Liver (tissue), 9 donors: ENCODE measurements around the gene SLC26A9. TPM values are rescaled to one million over a fixed set of nuclear protein-coding genes. Genes with fewer than 3 reads are reported as not detected.

Experiments used
- DNase-seq: peaks from one replicate; pipeline ENCODE4 v3.0.0-alpha.2; 2017; ENCODE audit warnings: low spot score
- H3K27ac ChIP-seq, 2 donors: one replicate each; pipeline ENCODE4 v1.7.0; 2013; ENCODE audit warnings: inconsistent platforms in 2 of 2, low read length in 2 of 2, control low read depth in 1 of 2, low read depth in 1 of 2, mild to moderate bottlenecking in 1 of 2
- H3K27me3 ChIP-seq, 4 donors: one replicate each; pipeline versions ENCODE4 v1.6.1 to v1.7.0; 2013; ENCODE audit warnings: low read length in 3 of 4, inconsistent platforms in 1 of 4, mild to moderate bottlenecking in 1 of 4, moderate library complexity in 1 of 4; ENCODE audit not compliant: control insufficient read depth in 4 of 4, insufficient read depth in 4 of 4
- H3K36me3 ChIP-seq, 4 donors: one replicate each; pipeline versions ENCODE4 v1.6.1 to v1.7.0; 2013; ENCODE audit warnings: low read length in 3 of 4, mild to moderate bottlenecking in 3 of 4, low read depth in 1 of 4, moderate library complexity in 1 of 4; ENCODE audit not compliant: control insufficient read depth in 4 of 4, insufficient read depth in 3 of 4
- H3K4me1 ChIP-seq, 4 donors: one replicate each; pipeline versions ENCODE4 v1.6.1 to v1.7.0; 2013; ENCODE audit warnings: low read length in 3 of 4, mild to moderate bottlenecking in 3 of 4, moderate library complexity in 1 of 4; ENCODE audit not compliant: control insufficient read depth in 4 of 4, insufficient read depth in 4 of 4
- H3K4me3 ChIP-seq, 3 donors: one replicate each; pipeline versions ENCODE4 v1.6.1 to v1.7.0; 2013; ENCODE audit warnings: low read length in 3 of 3, control low read depth in 1 of 3, low read depth in 1 of 3, mild to moderate bottlenecking in 1 of 3
- H3K9ac ChIP-seq, 2 donors: one replicate each; pipeline ENCODE4 v1.7.0; 2013; ENCODE audit warnings: low read length in 2 of 2, mild to moderate bottlenecking in 2 of 2, moderate library complexity in 2 of 2, control low read depth in 1 of 2, low read depth in 1 of 2
- H3K9me3 ChIP-seq, 4 donors: one replicate each; pipeline versions ENCODE4 v1.6.1 to v1.7.0; 2013; ENCODE audit warnings: low read length in 3 of 4; ENCODE audit not compliant: control insufficient read depth in 4 of 4
- ATF3 ChIP-seq: IDR thresholded peaks from 2 replicates; pipeline ENCODE4 v1.6.1; 2016; ENCODE audit warnings: antibody characterized with exemption
- CTCF ChIP-seq: fragments of 150-350 bp; IDR thresholded peaks from 2 replicates; pipeline ENCODE4 v1.5.1; 2017; ENCODE audit warnings: improper control_type of control experiment, low read depth, low read length; ENCODE audit not compliant: missing input control
- EGR1 ChIP-seq, 2 donors: IDR thresholded peaks; 2 replicates each; pipeline ENCODE4 v1.6.1; 2016 to 2018; ENCODE audit warnings: antibody characterized with exemption in 2 of 2, low read depth in 2 of 2
- FOXA2 ChIP-seq: IDR thresholded peaks from 2 replicates; pipeline ENCODE4 v1.6.1; 2016; ENCODE audit warnings: antibody characterized with exemption
- GABPA ChIP-seq, 2 donors: IDR thresholded peaks in 1 of 2; conservative IDR thresholded peaks in 1 of 2; 2 replicates each; pipeline ENCODE4 v1.6.1; 2016; ENCODE audit warnings: antibody characterized with exemption in 2 of 2, mild to moderate bottlenecking in 1 of 2, moderate library complexity in 1 of 2
- HNF4A ChIP-seq, 2 donors: conservative IDR thresholded peaks; 2 replicates each; pipeline ENCODE4 v1.6.1; 2016; ENCODE audit warnings: antibody characterized with exemption in 2 of 2, mild to moderate bottlenecking in 2 of 2
- HNF4G ChIP-seq: IDR thresholded peaks from 2 replicates; pipeline ENCODE4 v1.6.1; 2016; ENCODE audit warnings: antibody characterized with exemption
- JUND ChIP-seq, 2 donors: IDR thresholded peaks; 2 replicates each; pipeline ENCODE4 v1.6.1; 2016; ENCODE audit warnings: antibody characterized with exemption in 2 of 2
- MAX ChIP-seq: IDR thresholded peaks from 2 replicates; pipeline ENCODE4 v1.6.1; 2016; ENCODE audit warnings: antibody characterized with exemption
- NR2F2 ChIP-seq: IDR thresholded peaks from 2 replicates; pipeline ENCODE4 v1.6.1; 2016; ENCODE audit warnings: antibody characterized with exemption
- RAD21 ChIP-seq, 2 donors: IDR thresholded peaks; 2 replicates each; pipeline ENCODE4 v1.6.1; 2016; ENCODE audit warnings: antibody characterized with exemption in 2 of 2, mild to moderate bottlenecking in 2 of 2
- REST ChIP-seq: IDR thresholded peaks from 2 replicates; pipeline ENCODE4 v1.6.1; 2016; ENCODE audit warnings: antibody characterized with exemption, mild to moderate bottlenecking
- RXRA ChIP-seq, 2 donors: IDR thresholded peaks; 2 replicates each; pipeline ENCODE4 v1.6.1; 2017 to 2018; ENCODE audit warnings: antibody characterized with exemption in 2 of 2, mild to moderate bottlenecking in 1 of 2
- TAF1 ChIP-seq: conservative IDR thresholded peaks from 2 replicates; pipeline ENCODE4 v1.6.1; 2016; ENCODE audit warnings: antibody characterized with exemption, mild to moderate bottlenecking
- YY1 ChIP-seq: IDR thresholded peaks from 2 replicates; pipeline ENCODE4 v1.6.1; 2016; ENCODE audit warnings: antibody characterized with exemption, mild to moderate bottlenecking
- ZBTB33 ChIP-seq: IDR thresholded peaks from 2 replicates; pipeline ENCODE4 v1.6.1; 2016; ENCODE audit warnings: antibody characterized with exemption
- WGBS: extraction: QIAGEN DNeasy Blood & Tissue Kit; methylation state at CpG from one replicate; pipeline ENCODE4 v1.1.7; 2013; 5-methylcytosine and 5-hydroxymethylcytosine counted together
- polyA plus RNA-seq, 2 donors: library from polyadenylated mRNA; stranded (reverse) in 1 of 2; unstranded in 1 of 2; fragments of 200-250 nt in 1 of 2; fragments of >200 nt in 1 of 2; fragmentation: Nextera tagmentation in 1 of 2; extraction: Ambion mirVana in 1 of 2; gene quantifications; one replicate each; pipeline versions ENCODE4 v1.2.1 to v1.2.3, GENCODE V29; 2013 to 2015
- total RNA-seq, 2 donors: library from RNA; depleted of rRNA; stranded (reverse); fragments of >200 nt; gene quantifications; one replicate each; pipeline ENCODE4 v1.2.3, GENCODE V29; 2014
- donor health status: healthy.
- donor health status: healthy.
- donor health status: healthy.
- donor health status: healthy.
- donor health status: healthy.

SLC26A9 gene
- total and polyA plus RNA-seq, 4 donors, result not detected

GRCh38 chr1:205948886-205949285, 5.6 kb upstream of the SLC26A9 start:
- H3K4me1 ChIP-seq, result no peaks in the 10 kb centered on the region
- H3K27ac ChIP-seq, result no peak overlapping the region
- TF ChIP-seq TAF1, result no peak
- no peaks in the 10 kb centered on the region for H3K36me3 ChIP-seq
- H3K9me3 ChIP-seq, result no peaks in the 10 kb centered on the region
- 94% methylated on average over 3 of the region's 3 CpGs for WGBS
- H3K9ac ChIP-seq, result no peak overlapping the region
- H3K4me3 ChIP-seq, result no peak overlapping the region
- no peak for DNase-seq
- H3K27me3 ChIP-seq, result peaks cover 0 to 2% (median 0%) of the 10 kb centered on the region in 4 donors

GRCh38 chr1:205948039-205948438, 4.8 kb upstream of the SLC26A9 start:
- no peak for DNase-seq
- H3K9ac ChIP-seq, result no peak overlapping the region
- no peak overlapping the region for H3K4me3 ChIP-seq
- no peaks in the 10 kb centered on the region for H3K36me3 ChIP-seq
- no peak for TF ChIP-seq HNF4A (conservative IDR thresholded peaks at IDR 0.05)
- TF ChIP-seq FOXA2, result no peak
- no peak for TF ChIP-seq CTCF
- TF ChIP-seq MAX, result no peak
- no peak for TF ChIP-seq NR2F2
- no peak for TF ChIP-seq RAD21 (IDR thresholded peaks at IDR 0.05)
- TF ChIP-seq TAF1, result no peak
- no peak for TF ChIP-seq HNF4G
- no peaks in the 10 kb centered on the region for H3K4me1 ChIP-seq
- peaks cover 0 to 4% (median 0%) of the 10 kb centered on the region in 4 donors for H3K27me3 ChIP-seq
- H3K9me3 ChIP-seq, result no peaks in the 10 kb centered on the region
- H3K27ac ChIP-seq, result no peak overlapping the region
- WGBS, result 88% methylated on average over 4 of the region's 4 CpGs

- TF ChIP-seq RXRA (IDR thresholded peaks at IDR 0.05) (no peak), GABPA (IDR thresholded peaks at IDR 0.05 in 1 of 2, conservative IDR thresholded peaks at IDR 0.05 in 1 of 2) (no peak), YY1 (no peak), NR2F2 (no peak), JUND (IDR thresholded peaks at IDR 0.05) (no peak), CTCF (no peak), REST (no peak), EGR1 (IDR thresholded peaks at IDR 0.05; ENCODE audit: low read depth in 2 of 2) (no peak), ZBTB33 (no peak), ATF3 (no peak), HNF4A (conservative IDR thresholded peaks at IDR 0.05) (no peak), HNF4G (no peak)
- no peak for DNase-seq
- Histone ChIP-seq H3K27ac (no peak overlapping the region), H3K27me3 (peaks cover 0 to 4% (median 0%) of the 10 kb centered on the region in 4 donors), H3K4me1 (no peaks in the 10 kb centered on the region), H3K36me3 (no peaks in the 10 kb centered on the region), H3K9me3 (no peaks in the 10 kb centered on the region), H3K9ac (no peak overlapping the region), H3K4me3 (no peak overlapping the region)
- WGBS, result 75% methylated on average over 4 of the region's 4 CpGs
Measured at GRCh38 chr1:205947024-205947423, 3.8 kb upstream of the SLC26A9 start.
